ENCODE results near the gene LUZP1.
"Not testable (repeated sequence)": the region's sequence is repeated elsewhere in the genome, so short reads cannot be mapped to it uniquely, and the experiment has no call there.

Gene LUZP1

DNA sequence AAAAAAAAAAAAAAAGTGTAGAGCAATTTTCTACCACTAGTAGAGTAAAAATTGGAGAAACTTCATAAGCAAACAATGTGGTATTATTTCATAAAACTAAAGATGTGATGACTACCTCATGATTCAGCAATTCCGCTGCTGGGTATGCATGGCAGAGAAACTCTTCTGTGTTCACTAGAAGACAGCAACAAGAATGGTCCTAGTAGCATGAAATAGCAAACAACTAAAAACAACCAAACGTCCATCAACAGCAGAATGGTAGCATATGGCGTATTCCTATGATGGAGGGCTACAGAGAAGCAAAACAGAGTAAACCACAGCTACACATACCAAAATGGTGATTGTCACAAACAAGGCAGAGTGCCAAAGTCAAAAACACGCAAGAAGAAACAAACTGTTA lies 29.7 kb upstream of the LUZP1 start:
- no peak for TF ChIP-seq GATA1 (IDR thresholded peaks at IDR 0.05; ENCODE audit: low read depth, low read length)
- TF ChIP-seq POLR2A (IDR thresholded peaks at IDR 0.05; ENCODE audit: low read length): no peak

GRCh38 chr1:23196627-23197328 lies 28.1 kb upstream of the LUZP1 start:
- no peak for DNase-seq
- TF ChIP-seq GATA1 (IDR thresholded peaks at IDR 0.05; ENCODE audit: low read depth, low read length): no peak
- TF ChIP-seq POLR2A (IDR thresholded peaks at IDR 0.05; ENCODE audit: low read length): no peak

More for the DNA sequence above, 29.7 kb upstream of the LUZP1 start:
- DNase-seq: no peak

- no peak for DNase-seq
- no peak for TF ChIP-seq POLR2A (IDR thresholded peaks at IDR 0.05; ENCODE audit: low read length)
- TF ChIP-seq GATA1 (IDR thresholded peaks at IDR 0.05; ENCODE audit: low read depth, low read length): no peak
Observed at GRCh38 chr1:23194119-23194984, 25.7 kb upstream of the LUZP1 start.

DNA sequence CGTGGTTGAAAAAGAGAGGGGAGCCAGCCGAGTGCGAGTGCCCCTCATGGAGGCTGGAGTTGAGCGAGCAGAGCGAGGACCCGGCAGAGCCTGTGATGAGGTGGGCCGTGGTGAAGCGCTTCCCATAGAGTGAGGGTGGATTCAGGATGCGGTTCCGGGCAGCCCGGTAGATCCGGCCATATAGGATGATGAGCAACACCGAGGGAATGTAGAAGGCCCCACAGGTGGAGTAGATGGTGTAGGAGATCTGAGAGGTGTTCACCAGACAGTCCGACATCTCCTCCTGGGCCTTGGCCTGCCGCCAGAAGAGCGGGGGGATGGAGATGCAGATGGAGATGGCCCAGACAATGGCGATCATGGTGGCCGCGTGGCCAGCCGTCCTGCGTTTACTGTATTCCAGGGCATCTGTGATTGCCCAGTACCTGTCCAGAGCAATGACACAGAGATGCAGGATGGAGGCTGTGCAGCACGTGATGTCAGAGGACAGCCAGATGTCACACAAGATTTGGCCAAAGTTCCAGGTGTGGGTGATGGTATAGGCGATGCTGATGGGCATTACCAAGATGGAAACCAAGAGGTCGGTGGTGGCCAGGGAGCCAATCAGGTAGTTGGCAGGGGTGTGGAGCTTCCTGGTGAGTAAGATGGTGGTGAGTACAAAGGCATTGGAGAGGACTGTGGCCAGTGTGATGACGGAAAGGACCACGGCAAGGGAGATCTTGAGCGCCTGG lies 24.9 kb upstream of the LUZP1 start:
- no peak for TF ChIP-seq GATA1 (IDR thresholded peaks at IDR 0.05; ENCODE audit: low read depth, low read length)
- no peak for TF ChIP-seq POLR2A (IDR thresholded peaks at IDR 0.05; ENCODE audit: low read length)
- no peak for DNase-seq

- TF ChIP-seq GATA1 (IDR thresholded peaks at IDR 0.05; ENCODE audit: low read depth, low read length): no peak
- no peak for TF ChIP-seq POLR2A (IDR thresholded peaks at IDR 0.05; ENCODE audit: low read length)
- DNase-seq: no peak
Observed at GRCh38 chr1:23191199-23191598, 22.5 kb upstream of the LUZP1 start.

GRCh38 chr1:23188936-23189452 lies 20.3 kb upstream of the LUZP1 start:
- DNase-seq: not testable (repeated sequence)

GRCh38 chr1:23188434-23188884 lies 19.8 kb upstream of the LUZP1 start:
- TF ChIP-seq GATA1 (IDR thresholded peaks at IDR 0.05; ENCODE audit: low read depth, low read length) (no peak), POLR2A (IDR thresholded peaks at IDR 0.05; ENCODE audit: low read length) (no peak)
- no peak for DNase-seq

DNA sequence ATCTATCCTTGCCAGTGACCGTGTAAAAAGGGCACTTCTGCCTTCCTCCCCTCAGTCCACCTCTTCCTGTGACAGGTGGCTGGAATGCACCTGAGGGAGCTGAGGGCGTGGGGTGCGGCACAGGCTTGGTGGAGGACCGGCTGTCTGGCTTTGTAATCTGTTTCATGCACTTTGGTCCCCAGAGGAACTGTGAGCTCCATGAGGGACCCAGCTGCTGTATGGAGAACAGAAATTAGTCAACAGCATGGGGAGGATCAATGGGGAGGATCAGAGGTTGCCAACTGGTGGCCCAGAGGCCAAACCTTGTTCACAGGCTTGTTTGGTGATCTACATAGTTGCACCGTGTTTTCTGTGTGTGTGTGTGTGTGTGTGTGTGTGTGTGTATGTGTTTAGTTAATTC lies 19.0 kb upstream of the LUZP1 start:
- DNase-seq: no peak
- TF ChIP-seq GATA1 (IDR thresholded peaks at IDR 0.05; ENCODE audit: low read depth, low read length): no peak
- TF ChIP-seq POLR2A (IDR thresholded peaks at IDR 0.05; ENCODE audit: low read length): no peak

DNA sequence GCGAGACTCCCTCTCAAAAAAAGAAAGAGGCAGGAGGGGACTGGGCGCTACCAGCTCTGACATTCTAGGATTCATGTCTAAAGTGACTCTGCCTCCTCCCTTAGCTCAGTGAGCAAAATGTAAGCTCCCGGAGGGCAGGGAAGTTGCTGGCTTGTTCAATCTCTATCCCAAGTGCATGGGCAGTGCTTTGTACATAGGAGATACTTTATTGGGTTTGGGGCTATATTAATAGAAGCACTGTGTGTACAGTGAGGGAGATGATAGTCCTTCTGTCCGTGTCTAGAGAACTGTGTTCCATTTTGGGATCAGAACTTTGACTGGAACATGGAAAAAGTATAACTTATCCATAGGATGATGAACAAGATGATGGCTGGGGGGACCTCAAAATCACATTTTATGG lies 16.7 kb upstream of the LUZP1 start:
- no peak for DNase-seq
- TF ChIP-seq POLR2A (IDR thresholded peaks at IDR 0.05; ENCODE audit: low read length) (no peak), GATA1 (IDR thresholded peaks at IDR 0.05; ENCODE audit: low read depth, low read length) (no peak)

DNA sequence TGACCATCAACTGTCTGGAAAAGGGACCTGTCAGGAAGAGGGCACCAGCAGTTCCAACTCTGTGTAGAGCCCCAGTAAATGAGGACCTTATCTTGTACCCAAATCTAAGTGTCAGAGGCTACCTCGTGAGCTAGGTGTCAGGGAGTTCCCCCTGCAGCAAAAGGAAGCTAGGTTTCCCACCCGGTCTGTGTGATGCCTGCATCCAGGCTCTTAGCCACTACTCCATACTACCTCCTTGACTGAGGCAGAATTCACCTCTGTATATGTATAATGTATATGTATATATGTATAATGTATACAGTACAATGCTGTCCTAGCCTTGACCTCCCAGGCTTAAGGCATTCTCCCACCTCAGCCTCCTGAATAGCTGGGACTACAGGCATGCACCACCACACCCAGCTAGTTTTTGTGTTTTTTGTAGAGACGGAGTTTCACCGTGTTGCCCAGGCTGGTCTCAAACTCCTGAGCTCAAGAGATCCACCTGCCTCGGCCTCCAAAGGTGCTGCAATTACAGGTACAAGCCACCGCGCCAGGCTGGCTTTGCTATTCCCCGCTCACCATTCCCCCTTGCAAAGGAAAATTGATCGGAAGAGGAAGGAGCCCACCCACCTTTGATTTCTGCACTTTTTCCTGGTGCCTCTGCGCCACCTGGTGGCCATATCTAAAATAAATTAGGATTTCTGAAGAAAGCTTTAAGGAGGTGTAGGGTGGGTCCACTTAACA lies 15.7 kb upstream of the LUZP1 start:
- peak in 1 of 2 experiments; percentile 77 for DNase-seq

GRCh38 chr1:23179862-23180261 lies 11.2 kb upstream of the LUZP1 start:
- no peak for DNase-seq
- TF ChIP-seq GATA1 (IDR thresholded peaks at IDR 0.05; ENCODE audit: low read depth, low read length) (no peak), POLR2A (IDR thresholded peaks at IDR 0.05; ENCODE audit: low read length) (no peak)

More for the DNA sequence above, 15.7 kb upstream of the LUZP1 start:
- TF ChIP-seq POLR2A (IDR thresholded peaks at IDR 0.05; ENCODE audit: low read length) (no peak), GATA1 (IDR thresholded peaks at IDR 0.05; ENCODE audit: low read depth, low read length) (no peak)

GRCh38 chr1:23178950-23179349 lies 10.3 kb upstream of the LUZP1 start:
- DNase-seq: peak in 1 of 2 experiments; percentile 19
- TF ChIP-seq POLR2A (IDR thresholded peaks at IDR 0.05; ENCODE audit: low read length) (no peak), GATA1 (IDR thresholded peaks at IDR 0.05; ENCODE audit: low read depth, low read length) (no peak)

DNA sequence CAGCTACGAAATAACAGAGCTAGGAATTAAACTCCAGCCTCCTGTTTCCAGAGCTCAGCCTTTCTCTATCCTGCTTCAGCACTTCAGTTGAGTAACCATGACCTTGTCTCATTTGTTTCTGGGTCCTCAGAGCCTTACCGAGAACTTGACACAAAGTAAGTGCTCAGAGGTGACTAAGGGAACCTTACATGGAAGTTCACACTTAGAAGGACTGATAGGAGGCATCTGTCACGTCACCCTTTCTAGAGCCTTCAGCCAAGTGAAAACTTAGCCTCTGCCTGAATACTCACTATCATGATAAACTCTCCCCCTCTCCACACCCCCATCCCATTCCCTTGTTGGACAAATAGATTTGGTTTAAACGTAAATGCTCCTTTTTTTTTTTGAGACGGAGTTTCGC lies 9.8 kb upstream of the LUZP1 start:
- TF ChIP-seq GATA1 (IDR thresholded peaks at IDR 0.05; ENCODE audit: low read depth, low read length): no peak
- no peak for TF ChIP-seq POLR2A (IDR thresholded peaks at IDR 0.05; ENCODE audit: low read length)
- no peak for DNase-seq

Measured in erythroblast (primary cell).